ENCODE results near the gene RSU1.

The RSU1 gene

DNA sequence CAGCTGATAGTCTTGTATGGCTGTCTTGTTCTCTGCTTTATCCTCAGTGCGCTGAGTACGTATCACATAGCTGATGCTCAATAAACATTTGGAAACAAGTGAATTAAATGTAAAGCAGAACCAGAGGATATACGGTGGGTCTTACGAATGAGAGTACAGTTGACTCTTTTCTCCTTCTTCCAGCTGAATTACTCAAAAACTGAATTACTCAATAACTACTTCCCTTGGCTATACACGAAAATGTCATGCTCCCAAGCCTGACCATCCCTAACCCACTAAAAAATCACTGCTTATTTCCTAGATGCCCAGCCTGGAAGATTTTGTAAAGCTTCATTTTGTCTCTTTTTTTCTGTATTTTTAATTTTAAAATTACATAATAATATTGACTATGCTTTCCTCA, 3.2 kb upstream of the RSU1 start:
- no peak for DNase-seq

DNA sequence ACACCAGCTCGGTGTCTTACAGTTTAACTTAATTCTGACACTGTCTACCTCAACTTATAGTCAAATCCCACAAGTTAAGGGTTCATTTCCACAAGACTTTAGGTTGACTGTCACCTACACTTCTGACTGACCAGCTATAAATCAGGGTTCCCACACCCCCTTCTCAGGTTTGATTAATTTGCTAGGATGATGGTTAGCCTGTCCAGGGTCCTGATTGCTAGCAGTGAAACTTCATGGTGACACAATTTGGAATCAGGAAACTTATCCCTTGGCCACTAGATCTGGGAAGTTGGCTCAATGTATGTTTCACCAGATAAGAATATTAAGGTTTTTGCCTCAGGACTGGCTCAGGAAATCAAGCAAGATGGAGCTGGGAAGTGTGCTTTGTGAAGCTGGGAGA, 2.8 kb upstream of the RSU1 start:
- no peak for DNase-seq

DNA sequence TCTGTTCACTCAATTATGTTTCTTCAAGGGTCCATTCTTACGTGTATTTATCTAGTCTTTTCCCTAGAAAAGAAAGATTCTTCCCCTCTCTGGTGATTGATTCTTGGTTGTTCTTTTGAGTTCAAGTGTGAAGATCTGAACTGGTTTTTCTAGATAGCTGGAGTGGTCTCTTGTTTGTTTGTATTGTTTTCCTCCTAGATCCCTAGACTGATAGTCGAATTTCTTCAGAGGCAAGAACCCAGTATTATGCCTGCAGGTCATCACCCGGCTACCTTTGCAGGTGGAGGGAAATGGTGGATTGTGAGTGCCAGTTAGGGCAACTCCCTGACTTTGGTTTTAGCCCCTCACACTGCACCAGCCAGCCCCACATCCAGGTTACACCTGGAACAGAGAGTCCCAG, 2.2 kb upstream of the RSU1 start:
- DNase-seq, result no peak

DNA sequence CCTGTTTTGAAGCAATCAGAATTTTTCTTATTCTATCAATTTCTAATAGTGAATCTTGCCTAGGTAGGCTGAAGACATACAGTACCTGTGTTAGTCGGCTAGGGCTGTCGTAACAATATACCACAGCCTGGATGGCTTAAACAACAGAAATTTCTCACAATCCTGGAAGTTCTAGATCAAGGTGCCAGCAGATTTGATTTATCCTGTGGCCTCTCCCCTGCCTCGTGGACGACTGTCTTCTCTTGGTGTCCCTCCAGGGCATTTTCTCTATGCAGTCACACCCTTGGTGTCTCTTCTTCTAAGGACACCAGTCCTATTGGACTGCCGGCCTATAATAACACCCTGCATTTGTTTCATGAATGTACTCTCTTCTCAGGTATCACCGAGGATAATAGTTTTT, 1.8 kb upstream of the RSU1 start:
- no peak for DNase-seq

DNA sequence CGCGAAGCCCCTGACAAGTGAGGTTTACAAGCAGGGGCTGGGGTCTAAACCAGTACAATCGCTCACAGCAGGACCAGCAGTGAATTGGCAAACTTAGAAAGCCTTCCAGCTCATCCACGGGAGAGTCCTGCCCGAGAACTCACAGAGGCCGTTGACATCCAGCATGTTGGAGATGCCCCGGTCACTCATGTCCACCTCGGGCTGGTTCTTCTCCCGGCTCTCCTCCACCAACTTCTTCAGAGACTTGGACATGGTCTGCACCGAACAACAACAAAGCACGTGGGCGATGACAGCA, 447 bp downstream of the RSU1 start:
- no peak for DNase-seq

DNA sequence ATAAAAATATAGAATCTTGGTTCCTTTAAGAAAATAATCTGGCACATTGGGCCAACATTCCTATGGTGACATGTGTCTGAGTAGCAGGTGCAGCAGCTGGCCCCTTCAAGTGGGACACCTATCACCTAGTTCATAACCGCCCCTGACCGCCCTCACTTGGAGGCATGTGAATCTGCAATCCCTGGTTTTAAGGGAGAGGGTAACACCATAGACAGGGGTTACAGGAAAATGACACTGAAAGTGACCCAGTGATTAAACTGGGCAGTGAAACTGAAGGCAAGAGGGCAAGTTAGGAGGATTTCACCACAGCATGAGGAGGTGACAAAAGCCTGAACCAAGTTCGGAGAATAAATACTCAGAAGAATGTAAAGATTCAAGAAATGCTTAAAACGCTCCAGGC, 1.1 kb downstream of the RSU1 start:
- no peak for DNase-seq

DNA sequence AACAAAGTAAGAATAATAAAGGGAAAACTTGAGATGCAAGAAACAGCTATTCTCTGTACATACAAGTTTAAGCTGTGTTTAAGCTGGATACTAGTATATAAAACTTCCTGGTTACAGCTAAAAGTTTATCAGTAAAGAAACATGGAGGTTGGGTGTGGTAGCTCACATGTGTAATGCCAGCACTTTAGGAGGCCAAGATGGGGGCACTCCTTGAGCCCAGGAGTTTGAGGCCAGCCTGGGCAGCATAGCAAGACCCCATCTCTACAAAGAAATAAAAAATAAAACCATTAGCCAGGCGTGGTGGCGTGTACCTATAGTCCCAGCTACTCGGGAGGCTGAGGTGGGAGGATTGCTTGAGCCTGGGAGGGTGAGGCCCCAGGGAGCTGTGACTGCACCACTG, 3.2 kb downstream of the RSU1 start:
- no peak for DNase-seq

DNA sequence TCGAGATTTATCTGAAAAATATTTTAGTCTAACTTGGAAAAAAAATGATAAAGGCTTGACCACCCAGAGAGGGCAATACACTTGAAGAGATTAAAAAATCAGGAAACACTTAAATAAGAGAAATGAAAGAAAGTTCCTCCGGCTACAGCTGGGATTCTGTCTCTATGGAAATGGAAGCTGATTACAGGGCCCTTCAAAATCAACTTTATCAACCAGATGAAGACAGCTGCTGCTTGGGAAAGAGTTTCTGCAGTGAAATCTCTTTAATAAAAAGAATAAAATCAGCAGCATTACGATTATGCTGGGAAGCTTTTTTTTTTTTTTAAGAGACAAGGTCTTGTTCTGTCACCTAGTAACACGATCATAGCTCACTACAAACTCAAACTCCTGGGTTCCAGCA, 4.5 kb downstream of the RSU1 start:
- no peak for DNase-seq

DNA sequence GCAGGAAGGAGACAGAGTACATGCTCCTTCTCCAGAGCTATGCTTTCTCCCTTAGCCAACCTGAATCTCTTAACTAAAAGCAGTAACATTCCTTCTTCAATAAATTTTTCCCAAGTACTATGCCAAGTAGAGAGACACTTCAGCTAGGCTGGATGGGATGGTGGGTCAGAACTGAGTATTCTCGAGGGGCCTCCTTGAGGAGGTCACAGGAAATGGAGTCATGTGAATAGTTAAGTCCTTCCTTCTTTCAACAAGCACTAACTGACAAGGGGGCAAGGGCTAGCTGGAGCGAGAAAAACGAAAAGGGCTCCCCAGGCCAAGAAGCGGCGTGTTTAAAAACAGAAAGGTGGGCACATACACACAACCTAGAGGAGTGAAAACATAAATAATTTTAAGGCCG, 5.5 kb downstream of the RSU1 start:
- DNase-seq, result no peak

DNA sequence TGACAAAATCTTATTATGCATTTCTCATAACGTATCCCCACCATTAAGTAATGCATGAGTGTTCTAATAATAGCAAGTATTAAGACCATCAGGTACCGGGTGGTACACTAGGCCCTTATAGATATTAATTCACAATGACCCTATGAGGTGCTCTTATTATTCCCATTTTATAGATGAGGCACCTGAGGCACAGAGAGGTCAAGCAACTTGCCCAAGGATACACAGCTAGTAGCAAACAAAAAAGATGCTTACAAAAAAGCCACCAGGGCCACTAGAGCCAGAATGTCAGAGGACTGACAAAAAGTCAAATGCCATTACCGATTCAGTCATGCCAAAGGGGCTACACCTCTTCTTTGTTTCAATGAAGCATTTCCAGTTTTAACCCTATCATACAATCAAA, 5.9 kb downstream of the RSU1 start:
- DNase-seq, result no peak

DNA sequence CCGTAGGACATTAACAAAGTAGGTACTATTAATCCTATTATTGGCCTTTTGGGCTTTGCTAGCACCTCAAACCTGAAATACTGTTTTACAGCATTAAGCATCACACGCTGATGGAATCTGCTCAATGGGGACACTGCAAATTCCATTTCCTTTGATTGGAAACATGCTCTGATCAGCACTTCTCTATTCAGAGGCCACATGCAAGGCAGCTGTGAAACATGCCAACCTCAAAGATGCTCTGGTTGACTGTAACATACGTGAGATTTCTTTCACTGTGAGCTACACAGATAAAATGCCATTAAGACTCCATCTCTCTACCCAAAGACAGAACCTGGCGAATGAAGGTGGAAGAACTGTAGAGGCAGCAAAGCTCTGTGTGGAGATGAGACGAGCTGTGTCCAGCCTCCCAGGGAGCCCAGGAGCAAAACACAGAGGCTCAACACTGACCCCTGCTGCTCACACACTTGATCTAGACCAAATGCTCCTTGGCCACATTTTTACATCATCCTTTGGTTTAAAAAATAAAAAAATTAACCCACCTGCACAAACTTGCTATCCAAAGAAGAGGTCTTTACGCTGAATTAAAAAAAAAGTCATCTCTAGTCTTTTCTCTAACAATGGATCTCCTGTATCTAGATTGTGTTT, 8.0 kb downstream of the RSU1 start:
- peak; percentile 4 for DNase-seq

DNA sequence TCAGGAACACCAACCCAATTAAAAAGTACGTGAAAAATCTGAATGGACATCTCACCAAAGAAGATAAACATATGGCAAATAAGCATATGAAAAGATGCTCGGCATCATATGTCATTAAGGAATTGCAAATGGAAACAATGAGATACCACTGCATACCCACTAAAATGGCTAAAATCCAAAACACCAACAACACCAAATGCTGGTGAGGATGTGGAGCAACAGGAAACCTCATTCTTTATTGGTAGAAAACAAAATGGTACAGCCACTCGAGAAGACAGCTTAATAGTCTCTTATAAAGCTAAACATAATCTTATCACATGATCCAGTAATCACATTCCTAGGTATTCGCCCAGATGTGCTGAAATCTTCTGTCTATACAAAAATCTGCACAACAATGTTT, 13.1 kb downstream of the RSU1 start:
- DNase-seq, result no peak

DNA sequence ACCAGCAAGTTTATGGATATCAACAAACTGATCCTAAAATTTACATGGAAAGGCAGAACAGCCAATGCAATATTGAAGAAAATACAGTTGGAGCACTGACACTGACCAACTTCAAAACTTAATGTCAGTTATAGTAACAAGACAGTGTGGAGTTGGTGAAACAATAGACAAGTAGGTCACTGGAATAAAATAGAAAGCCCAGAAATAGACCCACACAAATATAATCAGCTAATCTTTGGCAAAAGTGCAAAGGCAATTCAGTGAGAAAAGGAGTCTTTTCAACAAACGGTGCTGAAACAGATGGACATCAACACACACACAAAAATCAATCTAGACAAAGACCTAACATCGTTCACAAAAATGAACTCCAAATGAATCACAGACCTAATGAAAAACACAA, 13.8 kb downstream of the RSU1 start:
- DNase-seq, result no peak

DNA sequence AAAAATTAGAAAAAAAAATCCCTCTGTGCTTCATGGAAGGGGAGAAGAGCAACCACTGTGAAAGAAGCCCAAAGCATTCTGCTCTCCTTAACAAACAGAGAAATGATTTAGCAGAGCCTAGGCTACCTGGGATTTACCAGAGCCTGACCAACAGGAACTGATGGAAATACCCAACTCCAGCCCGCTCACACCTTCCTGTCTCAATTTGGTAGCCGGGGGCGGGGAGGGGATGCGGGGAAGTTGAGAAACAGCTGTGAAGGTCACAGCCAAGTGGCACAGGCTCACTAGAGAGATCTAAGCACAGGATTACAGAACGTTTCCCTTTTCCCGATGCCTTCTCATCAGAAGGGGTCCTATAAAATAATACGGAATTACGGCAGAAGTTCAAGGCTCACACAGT, 17.6 kb downstream of the RSU1 start:
- no peak for DNase-seq

DNA sequence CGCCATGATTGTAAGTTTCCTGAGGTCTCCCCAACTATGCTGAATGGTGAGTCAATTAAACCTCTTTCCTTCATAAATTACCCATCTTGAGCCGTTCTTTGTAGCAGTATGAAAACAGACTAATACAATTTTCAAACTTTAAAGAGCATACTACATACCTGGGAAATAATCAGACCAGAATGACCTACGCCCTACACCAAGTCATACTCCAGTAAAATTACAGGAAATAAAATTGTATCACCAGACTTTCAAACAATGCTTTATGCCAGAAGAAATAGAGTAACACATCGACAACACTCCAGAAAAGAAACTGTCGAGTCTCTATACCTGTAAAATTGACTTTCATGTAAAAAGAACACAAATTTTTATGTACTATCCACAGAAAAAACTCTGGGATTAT, 18.7 kb downstream of the RSU1 start:
- DNase-seq, result no peak

DNA sequence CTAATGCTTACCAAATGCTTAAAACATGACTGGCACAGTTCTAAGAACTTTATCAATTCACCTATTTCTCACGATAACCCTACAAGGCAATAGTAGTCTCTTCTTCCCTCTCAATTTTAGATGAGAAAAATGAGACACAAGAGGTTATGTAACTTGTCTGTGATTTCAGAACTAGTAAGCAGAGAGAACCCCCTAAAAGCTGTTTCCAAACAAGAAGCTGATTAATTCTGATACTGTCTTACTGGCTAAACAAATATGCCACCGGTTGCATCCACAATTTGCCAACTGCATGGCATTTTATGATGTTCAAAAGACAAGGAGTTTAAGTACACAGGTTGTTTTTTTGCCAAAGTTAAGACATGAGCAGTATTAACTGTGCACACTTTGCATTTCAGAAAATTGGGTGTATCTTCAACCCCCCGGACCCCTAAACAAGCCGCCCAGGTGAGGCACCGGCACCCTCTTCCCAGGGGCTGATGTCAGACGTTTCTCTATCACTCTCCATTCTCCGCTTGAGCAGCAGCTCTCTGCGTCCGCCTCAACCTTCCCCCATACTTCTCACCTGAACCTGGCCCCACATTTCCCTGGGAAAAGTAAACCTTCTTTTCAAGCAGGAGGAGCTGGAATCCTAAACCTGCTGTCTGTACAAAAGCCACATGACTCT, 21.7 kb downstream of the RSU1 start:
- DNase-seq, result no peak

DNA sequence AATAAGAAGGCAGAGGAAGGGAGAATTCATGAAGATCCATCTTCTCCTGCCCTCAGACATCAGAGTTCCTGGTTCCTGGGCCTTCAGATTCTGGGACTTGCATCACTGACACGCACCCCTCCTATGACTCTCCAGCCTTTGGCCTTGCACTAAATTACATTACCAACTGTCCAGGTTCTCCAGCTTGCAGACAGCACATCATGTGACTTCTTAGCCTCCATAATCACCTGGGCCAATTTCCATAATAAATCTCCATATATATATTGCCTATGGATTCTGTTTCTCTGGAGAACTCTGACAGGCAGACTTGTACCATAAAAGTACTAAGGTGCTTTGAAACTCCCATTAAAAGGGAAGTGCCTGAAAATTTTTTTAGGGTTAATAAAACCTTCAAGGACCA, 23.2 kb downstream of the RSU1 start:
- no peak for DNase-seq

DNA sequence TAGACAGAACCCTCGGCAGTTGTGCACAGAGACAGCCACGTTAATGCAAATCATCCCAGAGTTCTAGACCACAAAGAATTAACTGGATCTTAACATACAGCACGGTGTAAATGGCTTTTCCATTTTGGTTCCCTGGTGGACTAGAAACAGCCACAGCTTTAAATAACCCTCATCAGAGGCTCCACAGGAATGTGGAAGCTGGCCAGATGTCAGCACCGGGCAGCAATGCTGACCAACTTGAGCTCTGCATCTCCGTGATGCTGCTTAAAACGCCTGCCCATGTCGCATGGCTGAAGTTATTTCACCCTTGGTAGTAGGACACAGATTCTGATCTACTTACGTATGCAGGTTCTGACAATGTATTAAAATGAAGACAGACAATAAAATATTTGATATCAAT, 24.5 kb downstream of the RSU1 start:
- no peak for DNase-seq

DNA sequence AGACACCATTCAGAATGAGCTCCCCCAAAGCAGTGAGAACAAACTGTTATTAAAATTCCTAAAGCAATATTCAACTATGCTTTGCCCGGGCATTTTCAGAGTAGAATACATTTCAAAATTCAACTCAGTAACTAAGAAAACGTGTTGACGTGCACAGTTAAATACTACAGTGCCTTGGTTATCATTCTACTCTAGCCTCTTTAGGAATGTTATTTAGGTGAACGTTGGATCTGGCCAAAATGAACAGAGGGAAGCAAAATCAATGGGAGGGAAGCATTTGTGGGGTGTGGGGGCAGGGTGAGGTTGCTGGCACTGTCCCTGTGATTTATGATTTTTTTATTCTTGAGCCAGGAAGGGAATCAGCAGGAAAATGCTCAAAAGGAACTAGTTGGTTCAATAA, 27.5 kb downstream of the RSU1 start:
- DNase-seq, result no peak

DNA sequence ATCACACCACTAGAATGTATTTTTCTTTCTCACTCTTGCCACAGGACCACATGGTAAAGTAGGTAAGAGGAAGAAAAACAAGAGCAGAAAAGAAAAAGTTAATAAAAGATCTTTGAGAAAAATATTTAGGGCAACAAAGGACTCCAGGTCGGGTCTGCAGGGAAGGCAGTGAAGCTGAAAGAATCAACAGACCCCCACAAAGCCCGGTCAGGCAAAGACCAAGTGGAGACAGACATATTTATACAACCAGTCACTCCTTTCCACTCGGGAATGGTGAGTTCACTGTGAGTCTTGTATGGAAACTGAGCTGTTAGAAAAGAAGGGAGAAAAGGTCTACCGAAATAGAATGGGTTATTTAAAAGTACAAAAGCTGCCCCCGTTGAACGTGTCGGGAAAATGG, 28.0 kb downstream of the RSU1 start:
- DNase-seq, result no peak

DNA sequence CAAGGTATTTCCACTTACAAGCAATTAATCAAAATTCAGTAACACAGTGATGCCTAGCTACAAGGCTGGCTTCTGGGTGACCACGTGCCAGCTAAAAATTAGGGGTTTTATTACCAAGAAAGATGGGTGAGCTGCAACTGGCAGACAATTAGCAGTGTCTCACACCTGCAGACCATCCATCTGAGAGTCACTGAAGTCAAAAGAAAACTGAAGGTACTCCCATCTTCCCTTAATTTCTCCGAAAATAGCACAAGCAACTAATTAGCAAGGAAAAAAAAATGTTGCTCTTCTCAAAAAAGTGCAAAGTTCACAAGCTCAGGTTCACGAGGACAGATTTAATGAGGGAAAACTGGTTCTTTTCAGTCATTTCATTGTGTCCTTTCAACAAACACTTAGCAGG, 28.4 kb downstream of the RSU1 start:
- DNase-seq, result no peak

DNA sequence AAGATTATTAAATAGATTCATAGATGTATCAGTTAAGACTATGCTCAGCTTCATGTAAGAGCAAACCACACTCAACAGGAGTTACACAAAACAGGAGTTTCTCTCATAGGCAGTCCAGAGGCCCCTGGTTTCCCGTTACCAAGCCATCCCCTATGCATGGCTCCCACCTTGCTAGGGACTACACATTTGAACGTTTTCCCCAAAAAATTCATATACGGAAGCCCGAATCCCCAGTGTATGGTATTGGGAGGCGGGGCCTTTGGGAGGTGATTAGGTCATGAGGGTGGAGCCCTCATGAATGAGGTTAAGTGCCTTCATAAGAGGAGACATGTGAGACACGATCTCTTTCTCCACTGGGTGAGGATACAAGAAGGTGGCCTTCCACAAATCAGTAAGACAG, 29.1 kb downstream of the RSU1 start:
- DNase-seq, result no peak

DNA sequence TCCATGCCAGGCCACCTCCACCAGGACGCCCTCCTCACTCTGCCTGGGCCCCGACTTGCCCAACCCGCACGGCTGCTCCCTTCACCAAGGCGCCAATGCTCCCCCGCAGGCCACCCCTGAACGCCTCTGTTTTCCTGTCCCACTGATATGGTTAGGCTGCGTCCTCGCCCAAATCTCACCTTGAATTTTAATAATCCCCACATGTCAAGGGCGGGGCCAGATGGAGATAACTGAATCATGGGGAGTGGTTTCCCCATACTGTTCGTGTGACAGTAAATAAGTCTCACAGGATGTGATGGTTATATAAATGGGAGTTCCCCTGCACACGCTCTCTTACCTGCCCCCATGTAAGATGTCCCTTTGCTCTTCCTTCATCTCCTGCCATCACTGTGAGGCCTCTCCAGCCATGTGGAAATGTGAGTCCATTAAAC, 29.8 kb downstream of the RSU1 start:
- no peak for DNase-seq

DNA sequence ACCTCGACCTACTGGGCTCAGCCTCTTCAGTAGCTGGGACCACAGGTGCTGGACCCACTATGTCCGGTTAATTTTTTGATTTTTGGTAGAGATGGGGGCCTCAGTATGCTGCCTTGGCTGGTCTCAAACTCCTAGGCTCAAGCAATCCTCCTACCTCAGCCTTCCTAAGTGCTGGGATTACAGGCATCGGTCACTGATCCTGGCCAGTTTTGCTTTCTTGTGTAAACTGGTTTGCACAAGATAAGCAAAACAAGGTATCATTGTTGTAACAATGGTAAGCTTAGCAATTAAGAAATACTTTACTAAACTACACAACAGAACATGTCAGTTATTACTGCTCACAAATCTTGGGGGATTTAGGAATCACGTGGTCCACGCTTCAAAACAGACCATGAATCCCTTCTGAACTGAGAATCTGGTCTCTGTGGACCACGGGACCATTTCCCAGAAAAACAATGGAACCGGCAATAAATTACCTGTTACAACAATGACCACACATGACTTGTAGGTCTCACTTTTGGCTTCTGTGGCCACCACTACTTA, 36.8 kb downstream of the RSU1 start:
- DNase-seq, result no peak

DNA sequence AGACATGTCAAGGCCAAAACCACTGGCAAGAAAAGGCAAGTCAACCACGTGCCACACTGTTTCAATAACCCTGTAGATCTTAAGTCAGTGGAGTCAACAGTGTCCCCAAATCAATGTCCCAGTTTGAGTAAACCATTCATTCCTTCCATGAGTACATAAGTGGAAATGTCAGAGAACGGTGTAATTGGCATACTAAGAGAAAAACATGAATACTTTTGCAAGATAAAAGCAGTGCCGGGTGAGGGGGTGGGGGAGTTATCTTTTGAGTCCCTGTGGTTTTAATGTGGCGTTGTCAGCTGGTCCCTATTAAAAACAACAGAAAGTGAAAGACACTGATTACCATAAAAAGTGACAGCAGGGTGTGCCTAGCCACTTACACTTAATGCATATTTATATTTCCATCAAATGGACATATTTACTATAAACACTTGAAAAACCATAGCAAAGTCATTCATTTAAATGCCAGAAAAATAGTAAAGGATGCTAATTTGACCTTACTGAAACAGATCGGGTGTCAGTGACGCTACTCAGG, 37.8 kb downstream of the RSU1 start:
- no peak for DNase-seq

Data from NCI-H1048 (cell line).